Progenitor cell of endocrine pancreas (in vitro differentiated cells): ENCODE results near the gene IZUMO1R. TPM values are rescaled to one million over a fixed set of nuclear protein-coding genes. Genes with fewer than 3 reads are reported as not detected.
"Not testable (repeated sequence)": the region's sequence is repeated elsewhere in the genome, so short reads cannot be mapped to it uniquely, and the experiment has no call there.

Experiments
- DNase-seq: peaks from one replicate; pipeline ENCODE4 v3.0.0; 2021; ENCODE audit warnings: low spot score; ENCODE audit not compliant: unreplicated experiment
- H3K27ac Mint-ChIP-seq: 2 replicates; pipeline ENCODE4 v1.8.0; 2021; ENCODE audit warnings: mild to moderate bottlenecking, moderate library complexity, mixed read lengths
- H3K27me3 Mint-ChIP-seq: 2 replicates; pipeline ENCODE4 v1.8.0; 2021; ENCODE audit warnings: mixed read lengths
- H3K36me3 Mint-ChIP-seq: 2 replicates; pipeline ENCODE4 v1.8.0; 2022; ENCODE audit warnings: mixed read lengths; ENCODE audit not compliant: insufficient read depth
- H3K4me1 Mint-ChIP-seq: 2 replicates; pipeline ENCODE4 v1.8.0; 2021; ENCODE audit warnings: low read depth, mixed read lengths
- H3K4me3 Mint-ChIP-seq: 2 replicates; pipeline ENCODE4 v1.8.0; 2021; ENCODE audit warnings: low read depth, mild to moderate bottlenecking, moderate library complexity, mixed read lengths
- H3K9me3 Mint-ChIP-seq: 2 replicates; pipeline ENCODE4 v1.8.0; 2021; ENCODE audit warnings: low read depth, mixed read lengths
- CTCF ChIP-seq: fragments of 200-600 bp; sonication (generic); IDR thresholded peaks from one replicate; pipeline ENCODE4 v1.5.0; 2021; ENCODE audit warnings: antibody characterized with exemption, mild to moderate bottlenecking; ENCODE audit not compliant: unreplicated experiment
- long read RNA-seq: library from polyadenylated mRNA; unstranded; transcript quantifications from one replicate; pipeline ENCODE4 v2.0.0, GENCODE V29; 2020
- total RNA-seq: library from RNA; stranded (reverse); gene quantifications from 2 replicates; pipeline ENCODE4 v1.2.1, GENCODE V29; 2021

Gene IZUMO1R
- total RNA-seq, result not detected in 2 replicates
- long read RNA-seq, result 0 reads

- TF ChIP-seq CTCF, result no peak
- DNase-seq, result no peak
- peaks cover 3% of the 10 kb centered on the region for H3K4me1 Mint-ChIP-seq
- H3K4me3 Mint-ChIP-seq, result no peak within 1 kb of the TSS
- no peak within 1 kb of the TSS for H3K27ac Mint-ChIP-seq
- no peaks in the 10 kb centered on the region for H3K36me3 Mint-ChIP-seq
- no peaks in the 10 kb centered on the region for H3K9me3 Mint-ChIP-seq
- H3K27me3 Mint-ChIP-seq, result peaks cover 22% of the 10 kb centered on the region
Measured at GRCh38 chr11:94303966-94304958, at the start of gene IZUMO1R. Gene IZUMO1R, plus strand, starts transcription at chr11:94304580. Its CDS starts 1,057 bp downstream, at chr11:94305637.

GRCh38 chr11:94271885-94272372, 32.5 kb upstream of the IZUMO1R start:
- TF ChIP-seq CTCF, result no peak
- H3K4me3 Mint-ChIP-seq, result no peak overlapping the region
- no peaks in the 10 kb centered on the region for H3K4me1 Mint-ChIP-seq
- H3K27ac Mint-ChIP-seq, result no peak overlapping the region
- DNase-seq, result no peak
- no peaks in the 10 kb centered on the region for H3K36me3 Mint-ChIP-seq
- peaks cover 28% of the 10 kb centered on the region for H3K9me3 Mint-ChIP-seq
- H3K27me3 Mint-ChIP-seq, result no peaks in the 10 kb centered on the region

GRCh38 chr11:94272738-94273313, 31.6 kb upstream of the IZUMO1R start:
- no peak for DNase-seq

GRCh38 chr11:94275961-94276360, 28.4 kb upstream of the IZUMO1R start:
- H3K9me3 Mint-ChIP-seq, result peaks cover under 1% of the 10 kb centered on the region
- H3K27me3 Mint-ChIP-seq, result no peaks in the 10 kb centered on the region
- H3K36me3 Mint-ChIP-seq, result no peaks in the 10 kb centered on the region
- no peak for TF ChIP-seq CTCF
- H3K27ac Mint-ChIP-seq, result no peak overlapping the region
- H3K4me1 Mint-ChIP-seq, result no peaks in the 10 kb centered on the region
- H3K4me3 Mint-ChIP-seq, result no peak overlapping the region
- DNase-seq, result no peak

More at GRCh38 chr11:94272738-94273313, 31.6 kb upstream of the IZUMO1R start:
- Mint-ChIP-seq H3K4me1 (no peaks in the 10 kb centered on the region), H3K36me3 (no peaks in the 10 kb centered on the region), H3K9me3 (peaks cover 21% of the 10 kb centered on the region), H3K27ac (no peak overlapping the region), H3K27me3 (no peaks in the 10 kb centered on the region), H3K4me3 (no peak overlapping the region)
- no peak for TF ChIP-seq CTCF

GRCh38 chr11:94276943-94277342, 27.4 kb upstream of the IZUMO1R start:
- Mint-ChIP-seq H3K27ac (no peak overlapping the region), H3K9me3 (no peaks in the 10 kb centered on the region), H3K4me1 (no peaks in the 10 kb centered on the region), H3K27me3 (no peaks in the 10 kb centered on the region), H3K36me3 (no peaks in the 10 kb centered on the region), H3K4me3 (no peak overlapping the region)
- no peak for TF ChIP-seq CTCF
- DNase-seq, result no peak

GRCh38 chr11:94278207-94278606, 26.2 kb upstream of the IZUMO1R start:
- not testable (repeated sequence) for H3K9me3 Mint-ChIP-seq, H3K36me3 Mint-ChIP-seq, H3K27me3 Mint-ChIP-seq, DNase-seq, H3K27ac Mint-ChIP-seq, H3K4me3 Mint-ChIP-seq, H3K4me1 Mint-ChIP-seq
